Left lung (tissue), 10 donors: ENCODE results near the gene PAX3. TPM values are rescaled to one million over a fixed set of nuclear protein-coding genes. Genes with fewer than 3 reads are reported as not detected.

Source experiments
- ATAC-seq: fragments of 200-7000 bp; cut with Tn5 transposase; one replicate; pipeline ENCODE4 v1.9.1; 2020; ENCODE audit warnings: moderate library complexity
- DNase-seq, 4 donors: peaks; one replicate each; pipeline ENCODE4 v3.0.0-alpha.2; 2013 to 2020
- H3K27ac ChIP-seq, 2 donors: fragments of 200-600 bp; sonication (generic) in 1 of 2; one replicate each; pipeline versions ENCODE4 v1.5.0 to v1.8.0; 2020 to 2021
- H3K27me3 ChIP-seq, 2 donors: fragments of 200-600 bp; sonication (generic) in 1 of 2; one replicate each; pipeline versions ENCODE4 v1.5.0 to v1.8.0; 2020 to 2021
- H3K36me3 ChIP-seq, 2 donors: fragments of 200-600 bp; sonication (generic) in 1 of 2; one replicate each; pipeline versions ENCODE4 v1.5.0 to v1.8.0; 2020 to 2021
- H3K4me1 ChIP-seq, 2 donors: fragments of 200-600 bp; one replicate each; pipeline ENCODE4 v1.8.0; 2021
- H3K4me3 ChIP-seq, 2 donors: fragments of 200-600 bp; sonication (generic) in 1 of 2; one replicate each; pipeline versions ENCODE4 v1.5.0 to v1.8.0; 2020 to 2021; ENCODE audit warnings: mild to moderate bottlenecking in 1 of 2
- H3K9me3 ChIP-seq, 2 donors: fragments of 200-600 bp; sonication (generic) in 1 of 2; one replicate each; pipeline versions ENCODE4 v1.5.0 to v1.8.0; 2020 to 2021
- intact Hi-C, 2 donors: fragments of 100-400 bp; cut with DNase I; formaldehyde crosslinking; loops; one replicate each; pipeline versions ENCODE4 v1.11.2 to v1.14.2; 2022
- polyA plus RNA-seq, 6 donors: library from polyadenylated mRNA; unstranded; fragments of 120-200 nt; gene quantifications; one replicate each; pipeline ENCODE4 v1.2.1, GENCODE V29; 2013; ENCODE audit not compliant: insufficient read length in 6 of 6
- total RNA-seq, 2 donors: library from RNA; stranded (reverse); fragmentation: NEBNext Ultra II Directional; extraction: Animal tissue kit (Norgen Biotek cat#: 25700); gene quantifications; one replicate each; pipeline ENCODE4 v1.2.1, GENCODE V29; 2021
- TF ChIP-seq, protein P1 (sequence below), 2 donors: fragments of 200-600 bp; sonication (generic) in 1 of 2; IDR thresholded peaks; one replicate each; pipeline versions ENCODE4 v1.5.0 to v1.8.0; 2021; ENCODE audit warnings: antibody characterized with exemption in 2 of 2
- donor health status: DM: no; HTN: yes; CAD: no.
- donor health status: DM: no; HTN: no; CAD: no.

PAX3 gene
- total and polyA plus RNA-seq, 8 donors = 0.13 to 0.20 (median 0.14) TPM; not detected in 5

DNA sequence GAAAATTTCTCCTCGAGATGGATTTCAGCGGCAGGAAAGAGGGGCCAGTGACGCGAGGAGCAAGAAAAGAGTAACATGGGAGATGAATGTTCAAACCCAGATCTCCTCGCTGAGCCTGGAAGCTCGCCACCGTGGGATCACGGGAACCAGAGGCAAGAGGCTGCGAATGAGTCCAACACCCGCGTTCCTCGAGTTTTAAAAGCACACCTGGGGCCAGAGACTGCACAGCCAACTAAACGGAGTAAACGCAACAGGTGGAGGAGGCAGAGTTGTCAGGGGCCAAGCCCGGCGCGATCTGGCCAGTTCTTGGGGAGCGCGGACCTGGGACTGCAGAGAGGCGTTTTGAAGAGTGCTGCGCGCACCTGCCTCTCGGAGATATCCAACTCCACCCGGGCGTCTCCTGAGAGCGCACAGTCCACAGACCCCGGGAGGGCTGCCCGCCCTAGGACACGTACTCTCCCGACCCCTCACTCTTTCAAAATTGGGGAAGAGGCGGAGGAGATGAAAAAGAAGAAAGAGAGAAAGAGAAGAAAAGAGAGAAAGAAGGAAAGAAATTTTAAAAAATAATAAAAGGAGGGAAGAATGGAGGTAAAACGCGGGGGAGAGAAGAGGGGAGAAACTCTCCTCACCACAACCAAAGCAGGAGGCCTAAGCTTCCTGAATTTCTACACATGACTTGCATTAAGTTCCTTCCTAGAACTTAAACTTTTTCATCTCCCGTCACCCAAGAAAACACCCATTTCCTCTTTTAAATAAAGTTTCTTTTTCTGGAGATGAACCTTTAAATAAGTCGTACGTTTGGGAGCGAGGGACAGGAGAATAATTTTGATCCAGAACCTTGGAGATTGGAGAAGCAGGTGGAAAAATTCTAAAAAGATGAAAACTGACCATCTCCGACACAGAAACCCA, 5.3 kb upstream of the PAX3 start:
- Histone ChIP-seq H3K27me3 (peaks cover 100% of the 10 kb centered on the region in 2 donors), H3K36me3 (no peaks in the 10 kb centered on the region), H3K9me3 (no peaks in the 10 kb centered on the region), H3K4me1 (peaks cover 13 to 34% of the 10 kb centered on the region in 2 donors), H3K4me3 (peak overlapping the region in 1 of 2 donors; percentile 51), H3K27ac (peak overlapping the region in 1 of 2 donors; percentile 55)
- peak in 1 of 4 donors; percentile 79 for DNase-seq
- ATAC-seq = no peak
- intact Hi-C loops = no loop called here
- TF ChIP-seq, protein P1, sequence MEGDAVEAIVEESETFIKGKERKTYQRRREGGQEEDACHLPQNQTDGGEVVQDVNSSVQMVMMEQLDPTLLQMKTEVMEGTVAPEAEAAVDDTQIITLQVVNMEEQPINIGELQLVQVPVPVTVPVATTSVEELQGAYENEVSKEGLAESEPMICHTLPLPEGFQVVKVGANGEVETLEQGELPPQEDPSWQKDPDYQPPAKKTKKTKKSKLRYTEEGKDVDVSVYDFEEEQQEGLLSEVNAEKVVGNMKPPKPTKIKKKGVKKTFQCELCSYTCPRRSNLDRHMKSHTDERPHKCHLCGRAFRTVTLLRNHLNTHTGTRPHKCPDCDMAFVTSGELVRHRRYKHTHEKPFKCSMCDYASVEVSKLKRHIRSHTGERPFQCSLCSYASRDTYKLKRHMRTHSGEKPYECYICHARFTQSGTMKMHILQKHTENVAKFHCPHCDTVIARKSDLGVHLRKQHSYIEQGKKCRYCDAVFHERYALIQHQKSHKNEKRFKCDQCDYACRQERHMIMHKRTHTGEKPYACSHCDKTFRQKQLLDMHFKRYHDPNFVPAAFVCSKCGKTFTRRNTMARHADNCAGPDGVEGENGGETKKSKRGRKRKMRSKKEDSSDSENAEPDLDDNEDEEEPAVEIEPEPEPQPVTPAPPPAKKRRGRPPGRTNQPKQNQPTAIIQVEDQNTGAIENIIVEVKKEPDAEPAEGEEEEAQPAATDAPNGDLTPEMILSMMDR (IDR thresholded peaks at IDR 0.05) = no peak

DNA sequence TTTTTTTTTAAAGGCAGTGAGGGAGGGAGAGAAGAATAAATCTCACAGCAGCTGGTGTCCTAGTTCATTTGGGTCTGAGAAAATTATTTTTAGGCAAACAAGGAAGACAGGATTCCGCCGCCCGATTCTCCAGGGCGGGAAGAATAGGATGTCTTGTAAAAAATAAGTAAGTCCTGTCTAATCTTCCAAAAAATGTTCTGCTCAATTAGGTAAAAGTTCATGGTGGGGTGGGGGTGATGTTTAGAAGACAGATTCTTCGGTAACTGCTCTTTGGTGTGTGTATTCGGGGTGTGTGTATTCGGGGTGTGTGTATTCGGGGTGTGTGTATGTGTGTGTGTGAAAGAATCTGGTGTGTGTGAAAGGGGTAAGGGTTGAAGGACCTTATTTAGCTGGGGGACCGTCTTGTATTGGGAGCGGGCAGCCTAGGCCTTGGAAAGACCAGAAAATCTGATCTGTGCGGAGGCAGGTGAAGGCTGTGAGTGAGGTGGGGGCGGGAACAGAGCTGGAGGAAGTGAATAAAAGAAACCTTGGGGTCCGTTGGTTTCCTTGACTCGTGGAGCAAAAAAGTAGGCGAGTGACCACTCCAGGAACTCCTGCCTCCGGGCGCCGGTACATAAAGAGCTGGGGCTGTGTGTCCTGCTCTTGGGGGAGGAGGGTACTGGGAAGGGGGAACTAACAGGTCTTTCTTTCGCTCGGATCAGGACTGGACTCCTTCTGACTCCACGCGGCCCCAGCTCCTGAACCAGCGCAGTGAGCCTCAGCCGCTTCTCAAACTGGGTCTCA, 4.4 kb upstream of the PAX3 start:
- H3K4me1 ChIP-seq = peaks cover 16 to 41% of the 10 kb centered on the region in 2 donors
- H3K27ac ChIP-seq = no peak overlapping the region
- intact Hi-C loops = no loop called here

DNA sequence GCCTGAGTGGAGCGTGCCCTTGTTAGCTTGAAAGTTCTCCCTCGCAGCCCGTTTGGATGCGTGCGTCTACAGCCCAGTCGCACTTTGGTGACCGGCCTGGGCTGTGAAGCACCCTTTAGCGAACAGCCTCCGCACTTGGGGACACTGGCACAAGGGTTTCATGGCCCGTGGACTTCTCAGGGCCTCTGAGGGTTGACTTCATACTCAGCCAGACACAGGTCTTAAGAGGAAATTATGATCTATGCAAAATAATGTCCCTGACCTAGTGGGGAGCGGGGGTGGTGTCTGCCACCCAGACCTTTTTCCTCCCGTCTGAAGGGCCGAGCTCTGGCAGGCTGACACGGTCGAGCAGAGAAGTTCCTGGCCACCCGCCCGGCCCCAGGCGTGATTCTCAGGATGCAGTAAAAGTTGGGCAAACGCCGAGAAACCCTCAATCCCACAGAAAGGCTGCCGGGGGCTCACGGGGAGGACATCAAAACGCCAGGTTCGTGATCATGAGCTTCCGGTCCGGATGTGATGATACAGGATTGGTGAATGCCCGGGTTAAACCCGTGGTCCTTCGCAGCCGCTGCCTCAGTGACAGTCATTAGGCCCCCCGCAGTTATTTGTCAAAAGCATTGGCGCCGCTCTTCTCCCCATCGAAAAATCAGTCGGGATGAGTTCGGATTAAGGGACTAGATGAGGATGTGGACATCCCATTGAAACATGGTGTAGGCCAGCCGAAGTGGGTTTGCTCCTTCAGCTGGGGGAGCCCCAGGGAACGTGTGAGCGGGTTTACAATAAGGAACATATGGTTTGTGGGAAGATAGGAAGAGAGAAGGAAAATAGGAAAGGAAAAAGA, 3.6 kb upstream of the PAX3 start:
- intact Hi-C loops = no loop called here
- H3K4me1 ChIP-seq = peaks cover 18 to 50% of the 10 kb centered on the region in 2 donors
- TF ChIP-seq, protein P1 (IDR thresholded peaks at IDR 0.05) = no peak
- peak in 1 of 4 donors; percentile 69 for DNase-seq
- no peaks in the 10 kb centered on the region for H3K36me3 ChIP-seq
- H3K9me3 ChIP-seq = no peaks in the 10 kb centered on the region
- H3K27ac ChIP-seq = no peak overlapping the region
- no peak overlapping the region for H3K4me3 ChIP-seq
- peaks cover 100% of the 10 kb centered on the region in 2 donors for H3K27me3 ChIP-seq
- ATAC-seq = no peak

More for the DNA sequence above, 4.4 kb upstream of the PAX3 start:
- DNase-seq (no peak), ATAC-seq (no peak)
- H3K36me3 ChIP-seq = no peaks in the 10 kb centered on the region
- H3K9me3 ChIP-seq = no peaks in the 10 kb centered on the region
- H3K4me3 ChIP-seq = no peak overlapping the region
- TF ChIP-seq, protein P1 (IDR thresholded peaks at IDR 0.05) = no peak
- peaks cover 100% of the 10 kb centered on the region in 2 donors for H3K27me3 ChIP-seq

DNA sequence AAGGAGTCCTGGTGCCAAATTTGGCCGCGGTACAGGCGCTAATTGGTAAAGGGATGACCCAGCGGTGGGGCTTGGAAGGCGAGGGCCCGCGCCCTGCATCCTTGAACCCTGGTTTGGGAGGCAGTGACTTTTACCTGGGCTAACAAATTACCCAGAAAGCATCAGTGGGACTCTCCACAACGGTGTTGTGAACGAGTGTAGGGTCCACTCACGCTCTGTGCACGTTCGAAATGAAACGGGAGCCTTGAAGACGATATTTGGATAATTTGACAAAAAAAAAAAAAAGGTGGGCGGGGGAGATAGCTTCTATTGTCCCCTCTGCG, 3.0 kb upstream of the PAX3 start:
- no peak overlapping the region for H3K4me3 ChIP-seq
- H3K9me3 ChIP-seq = no peaks in the 10 kb centered on the region
- TF ChIP-seq, protein P1 (IDR thresholded peaks at IDR 0.05) = no peak
- H3K4me1 ChIP-seq = peaks cover 17 to 50% of the 10 kb centered on the region in 2 donors
- intact Hi-C loops = no loop called here
- peaks cover 100% of the 10 kb centered on the region in 2 donors for H3K27me3 ChIP-seq
- no peak for DNase-seq
- ATAC-seq = no peak
- no peaks in the 10 kb centered on the region for H3K36me3 ChIP-seq
- H3K27ac ChIP-seq = no peak overlapping the region
